ENCODE results near the gene PSMA6. TPM values are rescaled to one million over a fixed set of nuclear protein-coding genes. Genes with fewer than 3 reads are reported as not detected.

Gene PSMA6
- total and polyA plus RNA-seq, 2 experiments from 2014 or later: 216 to 296 TPM

DNA sequence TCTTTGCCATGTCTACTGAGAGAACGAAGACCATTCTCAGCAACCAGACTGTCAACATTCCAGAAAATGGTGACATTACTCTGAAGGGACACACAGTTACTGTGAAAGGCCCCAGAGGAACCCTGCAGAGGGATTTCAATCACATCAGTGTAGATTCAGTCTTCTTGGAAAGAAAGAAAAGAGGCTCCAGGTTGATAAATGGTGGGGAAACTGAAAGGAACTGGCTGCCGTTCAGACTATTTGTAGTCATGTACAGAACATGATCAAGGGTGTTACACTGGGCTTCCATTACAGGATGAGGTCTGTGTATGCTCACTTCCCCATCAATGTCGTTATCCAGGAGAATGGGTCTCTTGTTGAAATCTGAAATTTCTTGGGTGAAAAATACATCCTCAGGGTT lies 29.7 kb upstream of the PSMA6 start (continued):
- TF ChIP-seq, protein P1, sequence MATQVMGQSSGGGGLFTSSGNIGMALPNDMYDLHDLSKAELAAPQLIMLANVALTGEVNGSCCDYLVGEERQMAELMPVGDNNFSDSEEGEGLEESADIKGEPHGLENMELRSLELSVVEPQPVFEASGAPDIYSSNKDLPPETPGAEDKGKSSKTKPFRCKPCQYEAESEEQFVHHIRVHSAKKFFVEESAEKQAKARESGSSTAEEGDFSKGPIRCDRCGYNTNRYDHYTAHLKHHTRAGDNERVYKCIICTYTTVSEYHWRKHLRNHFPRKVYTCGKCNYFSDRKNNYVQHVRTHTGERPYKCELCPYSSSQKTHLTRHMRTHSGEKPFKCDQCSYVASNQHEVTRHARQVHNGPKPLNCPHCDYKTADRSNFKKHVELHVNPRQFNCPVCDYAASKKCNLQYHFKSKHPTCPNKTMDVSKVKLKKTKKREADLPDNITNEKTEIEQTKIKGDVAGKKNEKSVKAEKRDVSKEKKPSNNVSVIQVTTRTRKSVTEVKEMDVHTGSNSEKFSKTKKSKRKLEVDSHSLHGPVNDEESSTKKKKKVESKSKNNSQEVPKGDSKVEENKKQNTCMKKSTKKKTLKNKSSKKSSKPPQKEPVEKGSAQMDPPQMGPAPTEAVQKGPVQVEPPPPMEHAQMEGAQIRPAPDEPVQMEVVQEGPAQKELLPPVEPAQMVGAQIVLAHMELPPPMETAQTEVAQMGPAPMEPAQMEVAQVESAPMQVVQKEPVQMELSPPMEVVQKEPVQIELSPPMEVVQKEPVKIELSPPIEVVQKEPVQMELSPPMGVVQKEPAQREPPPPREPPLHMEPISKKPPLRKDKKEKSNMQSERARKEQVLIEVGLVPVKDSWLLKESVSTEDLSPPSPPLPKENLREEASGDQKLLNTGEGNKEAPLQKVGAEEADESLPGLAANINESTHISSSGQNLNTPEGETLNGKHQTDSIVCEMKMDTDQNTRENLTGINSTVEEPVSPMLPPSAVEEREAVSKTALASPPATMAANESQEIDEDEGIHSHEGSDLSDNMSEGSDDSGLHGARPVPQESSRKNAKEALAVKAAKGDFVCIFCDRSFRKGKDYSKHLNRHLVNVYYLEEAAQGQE (IDR thresholded peaks at IDR 0.05; ENCODE audit: unreplicated experiment): no peak
- TF ChIP-seq JUNB (IDR thresholded peaks at IDR 0.05; ENCODE audit: unreplicated experiment) (no peak), NANOG (IDR thresholded peaks at IDR 0.05; ENCODE audit: borderline replicate concordance) (no peak)
- TF ChIP-seq, protein P2, sequence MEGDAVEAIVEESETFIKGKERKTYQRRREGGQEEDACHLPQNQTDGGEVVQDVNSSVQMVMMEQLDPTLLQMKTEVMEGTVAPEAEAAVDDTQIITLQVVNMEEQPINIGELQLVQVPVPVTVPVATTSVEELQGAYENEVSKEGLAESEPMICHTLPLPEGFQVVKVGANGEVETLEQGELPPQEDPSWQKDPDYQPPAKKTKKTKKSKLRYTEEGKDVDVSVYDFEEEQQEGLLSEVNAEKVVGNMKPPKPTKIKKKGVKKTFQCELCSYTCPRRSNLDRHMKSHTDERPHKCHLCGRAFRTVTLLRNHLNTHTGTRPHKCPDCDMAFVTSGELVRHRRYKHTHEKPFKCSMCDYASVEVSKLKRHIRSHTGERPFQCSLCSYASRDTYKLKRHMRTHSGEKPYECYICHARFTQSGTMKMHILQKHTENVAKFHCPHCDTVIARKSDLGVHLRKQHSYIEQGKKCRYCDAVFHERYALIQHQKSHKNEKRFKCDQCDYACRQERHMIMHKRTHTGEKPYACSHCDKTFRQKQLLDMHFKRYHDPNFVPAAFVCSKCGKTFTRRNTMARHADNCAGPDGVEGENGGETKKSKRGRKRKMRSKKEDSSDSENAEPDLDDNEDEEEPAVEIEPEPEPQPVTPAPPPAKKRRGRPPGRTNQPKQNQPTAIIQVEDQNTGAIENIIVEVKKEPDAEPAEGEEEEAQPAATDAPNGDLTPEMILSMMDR (conservative IDR thresholded peaks at IDR 0.05; ENCODE audit: low read depth in 2 of 2): no peak

DNA sequence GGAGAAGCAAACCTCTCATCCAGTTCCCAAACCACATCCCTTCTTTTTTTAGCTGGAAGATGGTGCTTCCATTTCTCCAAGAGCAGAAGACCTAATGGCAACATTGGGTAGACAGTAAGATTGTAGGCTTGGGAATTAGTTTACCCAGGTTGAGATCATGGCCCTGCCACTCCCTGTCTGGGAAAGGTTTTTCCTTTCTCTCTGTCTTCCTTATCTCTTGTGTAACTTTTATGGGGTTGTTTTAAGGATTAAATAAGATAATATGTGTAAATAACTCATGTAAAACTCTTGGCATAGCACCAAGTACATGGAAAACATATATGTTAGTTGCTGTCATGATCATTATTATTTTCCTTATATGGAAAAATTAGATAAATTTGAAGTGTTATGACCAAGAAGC lies 23.2 kb upstream of the PSMA6 start:
- no peaks in the 10 kb centered on the region for H3K9me3 Mint-ChIP-seq
- no peak for ATAC-seq
- H3K27ac ChIP-seq (ENCODE audit: low read depth): 0 out of 2 replicates have a peak overlapping the region, but pooled peaks have one; percentile 8
- no peaks in the 10 kb centered on the region for H4K20me1 ChIP-seq (replicated peaks; ENCODE audit: insufficient read depth)
- H3K36me3 ChIP-seq (ENCODE audit: insufficient read depth): peaks cover 11% of the 10 kb centered on the region
- no peaks in the 10 kb centered on the region for H3K79me2 ChIP-seq (replicated peaks; ENCODE audit: insufficient read depth)
- no peaks in the 10 kb centered on the region for H3K27me3 ChIP-seq (ENCODE audit: insufficient read depth)
- no peaks in the 10 kb centered on the region for H3K4me1 Mint-ChIP-seq
- 0 out of 3 replicates have a peak, but pooled peaks cover 3% of the 10 kb centered on the region for H3K36me3 Mint-ChIP-seq (ENCODE audit: low read depth)
- no peaks in the 10 kb centered on the region for H3F3A ChIP-seq (replicated peaks; ENCODE audit: low read depth)
- no peak overlapping the region for H3K4me3 ChIP-seq
- H3K9me2 ChIP-seq (ENCODE audit: insufficient read depth): no peaks in the 10 kb centered on the region
- no peak for DNase-seq (ENCODE audit: low spot score)
- no peaks in the 10 kb centered on the region for H3K27me3 Mint-ChIP-seq (ENCODE audit: insufficient read depth, low read depth, poor library complexity)
- H3K4me2 ChIP-seq: no peak overlapping the region
- no peaks in the 10 kb centered on the region for H3K4me1 ChIP-seq (ENCODE audit: insufficient read depth)
- H3K4me3 Mint-ChIP-seq: no peak overlapping the region
- no peak overlapping the region for H3K27ac Mint-ChIP-seq
- no peak overlapping the region for H2AFZ ChIP-seq
- TF ChIP-seq NANOG (IDR thresholded peaks at IDR 0.05; ENCODE audit: borderline replicate concordance): no peak
- TF ChIP-seq, protein P1 (IDR thresholded peaks at IDR 0.05; ENCODE audit: unreplicated experiment): no peak
- TF ChIP-seq EZH2phosphoT487 (IDR thresholded peaks at IDR 0.05; ENCODE audit: unreplicated experiment): no peak
- no peak for TF ChIP-seq CREB1 (CRISPR knock-in tag; IDR thresholded peaks at IDR 0.05; ENCODE audit: low read depth)
- no peak for TF ChIP-seq ZNF331 (CRISPR knock-in tag; IDR thresholded peaks at IDR 0.05; ENCODE audit: low read depth)
- no peak for TF ChIP-seq EZH2 (IDR thresholded peaks at IDR 0.05; ENCODE audit: low read depth, unreplicated experiment)
- TF ChIP-seq STAT1 (IDR thresholded peaks at IDR 0.05; ENCODE audit: unreplicated experiment): no peak
- TF ChIP-seq ZNF114 (CRISPR knock-in tag; IDR thresholded peaks at IDR 0.05): no peak
- TF ChIP-seq, protein P2 (conservative IDR thresholded peaks at IDR 0.05; ENCODE audit: low read depth in 2 of 2): no peak
- no peak for TF ChIP-seq POLR2AphosphoS5 (IDR thresholded peaks at IDR 0.05; ENCODE audit: low read depth)

Data from GM23338 (cell line).